ENCODE measurements around the gene KAT8. TPM values are rescaled to one million over a fixed set of nuclear protein-coding genes. Genes with fewer than 3 reads are reported as not detected.

Gene KAT8
- polyA plus RNA-seq, 3 donors = 57.7 to 66.8 (median 58.0) TPM

DNA sequence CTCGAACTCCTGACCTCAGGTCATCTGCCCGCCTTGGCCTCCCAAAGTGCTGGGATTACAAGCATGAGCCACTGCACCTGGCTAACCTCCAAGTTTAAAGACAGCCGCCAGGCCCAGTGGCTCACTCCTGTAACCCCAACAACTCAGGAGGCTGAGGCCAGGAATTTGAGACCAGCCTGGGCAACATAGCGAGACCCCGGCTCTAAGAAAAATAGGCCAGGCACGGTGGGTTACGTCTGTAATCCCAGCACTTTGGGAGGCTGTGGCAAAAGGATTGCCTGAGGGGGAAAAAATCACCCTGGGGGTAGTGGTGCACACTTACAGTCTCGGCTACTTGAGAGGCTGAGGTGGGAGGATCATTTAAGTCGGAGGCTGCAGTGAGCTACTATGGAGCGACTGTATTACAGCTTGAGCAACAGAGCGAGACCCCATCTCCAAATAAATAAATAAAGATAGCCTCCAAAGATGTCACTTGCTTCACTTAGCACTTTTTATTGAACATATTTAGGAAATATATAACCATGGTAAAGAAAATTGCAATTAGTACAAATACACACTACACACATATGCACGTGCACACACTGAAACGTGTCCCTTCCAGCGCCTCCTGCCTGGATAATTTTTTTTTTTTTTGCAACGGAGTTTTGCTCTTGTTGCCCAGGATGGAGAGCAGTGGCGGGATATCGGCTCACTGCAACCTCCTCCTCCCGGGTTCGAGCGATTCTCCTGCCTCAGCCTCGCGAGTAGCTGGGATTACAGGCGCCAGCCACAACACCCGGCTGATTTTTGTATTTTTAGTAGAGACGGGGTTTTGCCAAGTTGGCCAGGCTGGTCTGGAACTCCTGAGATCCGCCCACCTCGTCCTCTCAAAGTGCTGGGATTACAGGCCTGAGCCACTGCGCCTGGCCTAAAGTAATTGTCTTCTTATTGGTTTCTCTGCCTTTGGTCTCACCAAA, 10.7 kb upstream of the KAT8 start:
- DNase-seq (ENCODE audit: low read depth in 3 of 3, low spot score in 2 of 3) = no peak

DNA sequence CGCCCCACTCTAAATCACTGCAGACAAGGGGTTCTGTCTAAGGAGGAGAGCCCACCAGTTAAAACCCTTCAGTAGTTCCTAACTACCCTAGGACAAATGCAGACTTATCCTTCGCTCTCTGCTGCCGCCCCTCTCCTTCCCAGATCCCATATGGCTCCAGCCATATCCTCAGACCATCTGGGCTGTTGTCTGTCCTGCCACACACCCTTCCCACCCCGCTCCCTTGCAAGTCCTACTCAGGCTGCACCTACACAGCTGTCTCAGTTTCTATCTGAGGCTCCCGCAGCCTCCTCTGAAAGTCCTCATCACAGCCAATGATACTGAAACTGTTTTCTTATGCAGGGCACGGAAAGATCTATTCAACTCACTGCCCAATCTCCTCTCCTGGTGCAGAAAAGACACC, 10.0 kb upstream of the KAT8 start:
- no peak for DNase-seq (ENCODE audit: low read depth in 3 of 3, low spot score in 2 of 3)

DNA sequence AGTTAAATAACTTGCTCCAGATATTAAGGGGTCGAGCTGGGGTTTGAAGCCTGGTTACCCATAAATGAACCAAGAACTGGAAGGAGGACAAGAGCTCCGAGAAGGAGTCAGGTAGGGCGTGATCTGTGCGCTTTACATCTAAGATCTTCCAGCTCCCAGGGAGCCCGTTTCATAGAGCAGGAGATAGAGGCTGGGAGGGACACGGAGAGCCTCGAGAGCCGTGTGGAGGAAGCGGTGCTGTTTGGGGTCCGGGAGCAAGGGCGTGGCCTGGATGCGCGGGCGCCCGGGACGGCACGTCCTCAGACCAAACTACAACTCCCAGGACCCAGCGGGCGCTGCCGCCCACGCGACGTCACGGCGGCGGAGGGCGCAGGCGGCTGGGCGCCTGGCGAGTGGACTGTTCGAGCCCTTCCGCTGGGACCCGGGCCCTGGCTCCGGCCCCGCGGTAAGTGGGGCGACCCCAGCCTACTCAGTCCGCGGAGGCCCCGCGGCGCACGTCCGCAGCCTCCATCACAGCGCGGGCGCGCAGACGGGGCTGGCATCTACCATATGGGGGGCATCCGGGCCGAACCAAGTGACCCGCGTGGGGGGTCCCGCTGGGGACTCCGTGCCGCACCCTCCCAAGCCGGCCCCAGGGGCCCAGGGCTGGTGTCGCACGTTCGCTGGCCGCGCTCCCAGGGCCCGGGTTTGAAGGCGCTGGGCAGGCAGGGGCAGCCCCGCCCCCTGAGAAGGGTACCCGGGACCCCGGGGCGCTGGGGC, 9.2 kb upstream of the KAT8 start, which contains the start of gene BCKDK:
Gene BCKDK, plus strand, starts transcription at position 352 of the 759 bp plus-strand sequence. CDS start 838 bp downstream, outside the sequence.
- DNase-seq (ENCODE audit: low read depth in 3 of 3, low spot score in 2 of 3) = no peak

DNA sequence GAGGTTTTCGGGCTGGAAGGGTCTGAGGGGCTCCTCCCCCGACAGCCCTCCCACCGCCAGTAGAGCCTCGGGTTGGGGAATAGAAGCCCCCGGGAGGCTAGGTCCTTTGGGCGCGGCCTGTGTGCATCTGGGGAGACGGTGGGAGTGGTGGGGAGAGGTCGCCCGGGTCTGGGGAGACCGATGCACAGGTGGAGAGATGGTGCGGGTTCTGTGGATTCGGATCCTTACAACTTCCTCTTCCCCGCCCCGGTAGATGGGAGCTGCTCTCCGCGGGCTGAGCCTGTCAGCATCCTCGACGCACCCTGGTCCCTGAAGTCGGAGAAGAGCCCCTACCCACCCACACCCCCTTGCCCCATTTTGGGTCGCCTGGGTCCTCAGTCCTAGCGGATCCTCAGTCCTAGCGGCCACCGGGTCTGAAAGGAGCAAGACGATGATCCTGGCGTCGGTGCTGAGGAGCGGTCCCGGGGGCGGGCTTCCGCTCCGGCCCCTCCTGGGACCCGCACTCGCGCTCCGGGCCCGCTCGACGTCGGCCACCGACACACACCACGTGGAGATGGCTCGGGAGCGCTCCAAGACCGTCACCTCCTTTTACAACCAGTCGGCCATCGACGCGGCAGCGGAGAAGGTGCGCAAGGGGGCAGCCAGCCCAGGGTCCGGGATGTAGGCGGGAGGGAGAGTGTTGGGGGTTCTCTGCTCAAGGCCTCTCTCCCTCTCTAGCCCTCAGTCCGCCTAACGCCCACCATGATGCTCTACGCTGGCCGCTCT, 8.5 kb upstream of the KAT8 start:
- no peak for DNase-seq (ENCODE audit: low read depth in 3 of 3, low spot score in 2 of 3)

DNA sequence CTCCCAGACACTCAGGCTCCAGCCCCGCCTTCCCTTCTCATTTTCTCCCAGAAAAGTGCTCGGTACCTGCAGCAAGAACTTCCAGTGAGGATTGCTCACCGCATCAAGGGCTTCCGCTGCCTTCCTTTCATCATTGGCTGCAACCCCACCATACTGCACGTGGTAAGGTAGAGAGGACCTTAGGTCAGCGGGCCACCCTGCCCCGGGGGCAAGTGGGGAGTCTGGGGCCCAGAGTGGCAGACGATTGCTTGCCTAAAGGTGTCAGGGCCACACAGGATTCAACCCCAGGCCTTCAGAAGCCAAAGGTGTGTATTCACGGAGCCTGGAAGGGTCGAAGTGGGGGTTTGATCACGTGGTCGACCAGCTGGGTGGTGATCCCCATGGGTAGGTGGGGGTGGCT, 7.8 kb upstream of the KAT8 start:
- no peak for DNase-seq (ENCODE audit: low read depth in 3 of 3, low spot score in 2 of 3)

DNA sequence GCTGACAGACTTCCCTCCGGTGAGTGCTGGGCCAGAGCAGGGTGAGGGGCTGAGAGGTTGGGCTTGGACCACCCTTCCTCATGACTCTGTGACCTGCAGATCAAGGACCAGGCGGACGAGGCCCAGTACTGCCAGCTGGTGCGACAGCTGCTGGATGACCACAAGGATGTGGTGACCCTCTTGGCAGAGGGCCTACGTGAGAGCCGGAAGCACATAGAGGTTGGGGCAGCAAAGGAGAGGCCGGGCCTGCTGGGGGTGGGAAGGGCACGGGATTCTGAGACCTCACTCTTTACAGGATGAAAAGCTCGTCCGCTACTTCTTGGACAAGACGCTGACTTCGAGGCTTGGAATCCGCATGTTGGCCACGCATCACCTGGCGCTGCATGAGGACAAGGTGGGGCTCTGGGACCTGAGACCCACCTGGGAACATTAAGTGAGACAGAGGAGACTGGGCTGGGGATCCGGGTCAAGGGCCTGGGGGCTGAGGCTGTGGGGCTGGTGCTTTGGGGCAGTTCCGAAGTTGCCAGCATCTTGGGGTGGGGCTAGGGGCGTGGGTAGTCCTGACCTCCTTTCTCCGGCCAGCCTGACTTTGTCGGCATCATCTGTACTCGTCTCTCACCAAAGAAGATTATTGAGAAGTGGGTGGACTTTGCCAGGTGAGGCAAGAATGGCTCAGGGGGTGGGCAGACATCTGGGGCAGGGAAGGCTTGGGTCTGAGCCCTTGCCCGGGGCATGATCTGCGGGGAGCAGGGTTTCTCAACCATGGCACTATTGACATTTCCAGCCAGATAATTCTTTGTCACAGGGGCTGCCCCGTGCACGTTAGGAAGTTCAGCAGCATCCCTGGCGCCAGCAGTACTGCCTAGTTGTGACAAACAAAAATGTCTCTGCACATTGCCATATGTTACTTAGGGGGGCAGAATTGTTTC, 7.1 kb upstream of the KAT8 start:
- DNase-seq (ENCODE audit: low read depth in 3 of 3, low spot score in 2 of 3) = no peak

DNA sequence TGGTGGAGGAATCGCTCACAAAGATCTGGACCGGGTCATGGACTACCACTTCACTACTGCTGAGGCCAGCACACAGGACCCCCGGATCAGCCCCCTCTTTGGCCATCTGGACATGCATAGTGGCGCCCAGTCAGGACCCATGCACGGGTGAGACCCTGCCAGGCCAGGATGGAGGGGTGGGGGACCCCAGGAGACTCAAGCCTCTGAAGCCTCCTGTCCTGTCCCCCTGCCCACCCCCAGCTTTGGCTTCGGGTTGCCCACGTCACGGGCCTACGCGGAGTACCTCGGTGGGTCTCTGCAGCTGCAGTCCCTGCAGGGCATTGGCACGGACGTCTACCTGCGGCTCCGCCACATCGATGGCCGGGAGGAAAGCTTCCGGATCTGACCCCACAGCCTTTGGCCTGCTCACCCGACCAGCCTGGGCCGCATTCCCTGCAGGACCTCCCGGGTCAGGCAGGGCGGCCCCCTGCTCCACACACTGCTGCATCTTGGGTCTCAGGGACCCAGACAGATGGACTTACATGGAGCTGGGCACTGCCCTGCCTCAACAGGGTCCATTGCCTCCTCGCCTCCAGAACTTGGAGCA, 5.5 kb upstream of the KAT8 start:
- no peak for DNase-seq (ENCODE audit: low read depth in 3 of 3, low spot score in 2 of 3)

DNA sequence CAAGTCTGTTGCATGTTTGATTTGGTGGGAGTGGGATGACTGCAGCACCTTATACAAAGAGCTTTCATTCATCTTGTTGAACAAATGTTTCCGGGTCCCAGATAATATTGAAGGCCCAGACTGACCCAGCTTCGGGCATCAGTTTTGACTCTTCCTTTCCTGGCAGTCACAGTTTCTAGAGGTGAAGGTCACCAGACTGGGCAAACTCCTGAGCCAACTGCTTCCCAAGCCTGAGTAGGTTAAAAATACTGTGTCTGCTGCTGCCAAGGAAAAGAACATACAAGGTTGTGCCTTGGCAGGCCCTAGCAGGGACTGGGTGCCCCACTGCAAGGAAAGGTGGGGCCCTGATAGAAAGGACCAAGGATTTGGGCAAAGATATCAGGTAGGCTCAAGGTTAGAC, 4.8 kb upstream of the KAT8 start:
- DNase-seq (ENCODE audit: low read depth in 3 of 3, low spot score in 2 of 3) = no peak

DNA sequence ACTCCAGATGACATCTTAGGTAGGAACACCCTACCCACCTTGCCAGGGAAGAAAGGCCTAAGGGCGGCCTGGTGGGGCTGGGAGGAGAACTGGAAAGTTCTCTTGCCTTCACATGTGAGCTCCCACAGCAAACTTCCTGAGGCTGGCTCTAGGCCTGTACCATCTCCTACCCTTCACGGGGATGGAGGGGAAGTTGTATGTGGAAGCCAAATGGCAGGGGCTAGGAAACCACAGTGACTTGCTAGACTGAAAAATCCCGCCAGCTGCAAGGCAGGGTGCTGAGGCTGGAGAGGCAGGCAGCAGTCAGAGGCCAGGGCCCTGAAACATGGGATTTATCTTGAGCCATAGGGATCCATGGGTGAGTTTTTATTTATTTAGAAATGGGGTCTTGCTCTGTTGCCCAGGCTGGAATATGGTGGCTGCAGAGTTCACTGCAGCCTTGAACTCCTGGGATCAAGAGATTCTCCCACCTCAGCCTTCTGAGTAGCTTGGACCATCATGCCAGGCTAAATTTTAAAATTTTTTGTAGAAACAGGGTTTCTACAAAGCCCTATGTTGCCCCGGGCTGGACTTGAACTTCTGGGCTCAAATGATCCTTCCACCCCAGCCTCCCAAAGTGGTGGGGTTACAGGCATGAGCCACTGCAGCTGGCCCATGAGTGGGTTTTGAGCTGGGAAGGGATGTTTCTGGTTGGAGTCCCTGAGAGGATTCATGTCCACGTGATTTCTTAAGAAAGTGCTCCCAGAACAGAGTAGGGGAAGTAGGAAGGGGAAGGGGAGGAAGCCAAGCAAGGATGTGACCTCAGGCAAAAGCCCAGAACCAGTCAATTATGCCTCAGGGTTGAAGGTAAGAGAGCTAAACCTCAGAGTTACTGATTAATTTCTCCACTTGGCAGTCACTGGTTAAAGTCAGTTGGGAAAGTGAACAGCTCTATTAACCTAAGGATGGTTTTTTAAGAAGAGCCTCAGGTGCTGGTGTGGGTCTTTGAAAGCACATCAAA, 4.0 kb upstream of the KAT8 start:
- DNase-seq (ENCODE audit: low read depth in 3 of 3, low spot score in 2 of 3) = no peak

DNA sequence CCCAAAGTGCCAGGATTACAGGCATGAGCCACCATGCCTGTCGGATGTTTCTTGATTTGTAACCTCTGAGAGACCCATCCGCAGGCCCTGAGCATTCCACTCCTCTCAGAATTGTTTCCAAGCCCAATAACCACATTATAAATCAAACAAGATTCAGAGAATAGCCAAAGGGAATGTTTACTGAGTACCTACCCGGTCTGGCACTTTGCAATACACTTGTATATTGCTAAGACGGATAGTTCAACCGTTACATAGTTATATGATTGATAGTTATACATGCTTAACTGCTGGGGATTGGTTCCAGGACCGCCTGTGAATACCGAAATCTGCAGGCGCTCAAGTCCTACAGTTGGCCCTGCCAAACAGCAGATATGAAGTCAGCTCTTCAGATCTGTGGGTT, 3.0 kb upstream of the KAT8 start:
- DNase-seq (ENCODE audit: low read depth in 3 of 3, low spot score in 2 of 3) = no peak

DNA sequence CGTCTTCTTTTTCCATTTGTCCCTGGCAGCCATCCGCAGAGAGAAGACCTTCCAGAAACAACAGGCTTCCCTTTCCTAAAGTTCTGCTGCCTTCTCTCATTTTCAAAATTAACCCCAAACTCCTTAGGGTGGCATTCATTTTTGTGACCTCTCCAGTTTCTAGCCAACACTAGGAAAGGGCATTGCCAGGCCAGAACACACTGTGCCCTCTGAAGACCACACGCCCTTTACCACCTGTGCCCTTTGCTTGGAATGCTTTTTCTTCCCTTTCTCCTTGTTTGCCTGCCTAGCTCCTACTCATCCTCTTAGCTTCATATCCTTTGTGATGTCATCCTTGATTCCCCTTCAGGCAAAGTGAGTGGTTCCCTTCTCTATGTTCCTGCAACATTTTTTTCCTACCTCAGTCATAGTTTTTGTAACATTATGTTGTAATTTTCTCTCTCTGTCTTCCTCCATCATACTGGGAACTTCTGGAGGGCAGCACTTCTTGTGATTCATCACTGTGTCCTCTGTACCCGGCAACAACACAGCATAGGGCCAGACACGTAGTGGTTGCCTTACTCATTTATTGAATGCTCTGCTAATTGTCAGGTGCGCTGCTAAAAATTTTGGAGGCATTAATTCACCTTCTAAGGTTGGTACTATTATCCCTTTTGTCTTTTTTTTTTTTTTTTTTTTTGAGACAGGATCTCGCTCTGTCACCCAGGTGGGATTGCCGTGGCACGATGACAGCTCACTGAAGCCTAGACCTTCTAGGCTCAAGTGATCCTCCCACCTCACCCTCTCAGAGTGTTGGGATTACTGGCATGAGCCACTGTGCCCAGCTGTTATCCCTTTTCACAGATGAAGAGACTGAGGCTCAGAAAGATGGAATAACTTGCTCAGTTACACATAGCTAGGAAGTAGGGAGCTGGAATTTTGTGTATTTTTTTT, 1.0 kb downstream of the KAT8 start:
- DNase-seq (ENCODE audit: low read depth in 3 of 3, low spot score in 2 of 3) = no peak

DNA sequence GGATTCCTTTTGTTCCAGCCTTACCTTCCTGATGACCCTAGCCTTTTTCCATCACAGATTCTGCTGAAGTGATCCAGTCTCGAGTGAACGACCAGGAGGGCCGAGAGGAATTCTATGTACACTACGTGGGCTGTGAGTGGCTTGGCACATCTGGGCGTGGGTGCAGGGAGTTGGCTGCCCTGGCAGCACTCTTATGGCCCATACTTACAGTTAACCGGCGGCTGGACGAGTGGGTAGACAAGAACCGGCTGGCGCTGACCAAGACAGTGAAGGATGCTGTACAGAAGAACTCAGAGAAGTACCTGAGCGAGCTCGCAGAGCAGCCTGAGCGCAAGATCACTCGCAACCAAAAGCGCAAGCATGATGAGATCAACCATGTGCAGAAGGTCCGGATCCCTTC, 2.7 kb downstream of the KAT8 start:
- no peak for DNase-seq (ENCODE audit: low read depth in 3 of 3, low spot score in 2 of 3)

DNA sequence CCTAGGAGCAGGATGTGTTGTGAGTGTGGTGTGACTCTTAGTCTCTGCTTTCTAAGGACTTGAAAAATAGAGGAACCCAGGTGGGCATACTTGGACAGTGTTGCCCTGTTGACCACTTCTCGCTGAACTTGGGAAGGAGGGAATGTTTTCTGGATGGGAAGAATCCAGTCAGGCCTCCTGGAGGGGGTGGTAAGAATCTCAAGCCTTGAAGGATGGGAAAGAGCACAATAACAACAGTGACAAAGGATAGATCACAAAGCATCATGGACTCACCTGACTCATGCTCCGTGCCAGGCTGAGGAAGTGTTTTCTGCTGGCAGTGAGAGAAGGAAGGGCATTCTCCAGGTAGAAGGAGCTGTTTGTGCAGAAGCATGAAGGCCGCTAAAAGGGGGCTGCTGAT, 8.4 kb downstream of the KAT8 start:
- DNase-seq (ENCODE audit: low read depth in 3 of 3, low spot score in 2 of 3) = no peak

DNA sequence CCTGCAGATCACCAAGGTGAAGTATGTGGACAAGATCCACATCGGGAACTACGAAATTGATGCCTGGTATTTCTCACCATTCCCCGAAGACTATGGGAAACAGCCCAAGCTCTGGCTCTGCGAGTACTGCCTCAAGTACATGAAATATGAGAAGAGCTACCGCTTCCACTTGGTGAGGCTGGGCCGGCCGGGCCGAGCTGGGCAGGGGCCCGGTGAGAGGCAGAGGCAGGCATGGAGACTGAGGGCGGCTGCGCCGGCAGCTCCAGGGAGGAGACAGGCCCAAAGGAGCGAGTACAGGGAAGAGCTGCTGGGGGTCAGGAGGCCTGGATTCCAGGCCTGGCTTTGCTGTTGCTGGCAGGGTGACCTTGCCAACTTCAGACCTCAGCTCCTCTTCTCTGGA, 9.7 kb downstream of the KAT8 start:
- no peak for DNase-seq (ENCODE audit: low read depth in 3 of 3, low spot score in 2 of 3)

DNA sequence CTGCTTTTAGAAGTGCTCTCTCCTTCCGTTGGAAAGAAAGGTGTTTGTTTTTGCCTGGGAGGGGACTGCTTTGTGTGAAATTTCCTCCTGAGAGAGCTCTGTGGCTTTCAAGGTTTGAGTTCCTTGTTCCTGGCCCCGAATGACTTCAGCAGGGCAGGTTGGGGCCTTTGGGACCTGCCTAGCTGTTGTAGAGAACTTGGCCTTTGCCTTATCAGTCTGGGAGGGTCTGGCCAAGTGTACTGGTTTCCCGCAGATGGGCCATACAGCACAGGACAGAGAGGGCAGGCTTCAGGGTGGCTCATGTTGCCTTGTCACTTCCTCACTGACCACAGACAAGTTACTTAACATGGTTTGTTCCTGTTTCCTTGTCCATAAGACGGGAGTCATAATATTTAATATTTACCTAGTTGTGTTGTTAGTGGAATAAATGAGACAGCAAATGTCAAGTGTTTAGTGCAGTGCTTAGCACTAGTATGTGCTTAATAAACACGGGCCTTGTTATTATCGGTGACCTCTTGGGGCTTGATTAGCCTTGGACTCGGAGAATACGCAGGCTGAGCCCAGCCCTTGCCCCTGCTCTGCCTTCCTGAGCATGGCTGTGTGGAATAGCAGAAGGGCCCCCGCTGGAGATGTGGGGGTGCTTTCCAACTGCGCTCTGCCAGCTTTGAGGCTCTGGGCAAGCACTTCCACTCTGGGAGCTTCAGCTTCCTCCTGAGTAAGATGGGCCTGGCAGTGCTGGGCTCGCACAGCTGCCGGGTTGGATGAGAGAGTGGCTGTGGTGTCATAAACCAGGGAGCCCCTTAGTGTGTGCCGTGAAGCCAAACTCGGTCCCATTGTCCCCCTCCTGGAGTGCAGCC, 11.5 kb downstream of the KAT8 start:
- DNase-seq (ENCODE audit: low read depth in 3 of 3, low spot score in 2 of 3) = no peak

DNA sequence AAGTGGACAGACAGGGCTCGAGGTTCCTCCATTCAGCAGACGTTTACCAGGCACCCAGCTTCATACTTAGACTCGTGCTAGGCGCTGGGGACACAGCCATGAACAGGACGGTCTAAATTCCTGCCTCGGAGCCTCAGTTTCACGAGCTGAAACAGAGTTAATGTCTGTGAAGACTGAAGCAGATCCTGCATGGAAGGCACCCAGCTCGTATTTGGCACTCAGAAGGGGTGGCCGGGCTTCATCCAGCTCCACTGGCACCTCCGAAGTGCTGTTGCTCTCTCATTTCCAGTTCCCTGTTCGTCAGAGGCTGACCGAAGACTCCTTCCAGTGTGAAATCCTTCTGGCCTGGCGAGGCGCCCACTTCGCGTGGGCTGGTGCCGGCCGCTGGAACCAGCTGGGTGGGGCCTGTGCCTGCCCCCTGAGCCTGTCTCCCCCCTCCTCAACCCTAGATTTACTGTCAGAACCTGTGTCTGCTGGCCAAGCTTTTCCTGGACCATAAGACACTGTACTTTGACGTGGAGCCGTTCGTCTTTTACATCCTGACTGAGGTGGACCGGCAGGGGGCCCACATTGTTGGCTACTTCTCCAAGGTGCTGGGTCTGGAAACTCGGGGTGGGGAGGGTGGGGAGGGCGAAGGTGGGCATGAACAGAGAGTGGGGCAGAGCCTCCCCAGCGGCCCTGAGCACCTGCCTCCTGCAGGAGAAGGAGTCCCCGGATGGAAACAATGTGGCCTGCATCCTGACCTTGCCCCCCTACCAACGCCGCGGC, 12.3 kb downstream of the KAT8 start:
- no peak for DNase-seq (ENCODE audit: low read depth in 3 of 3, low spot score in 2 of 3)
